GM23338 (cell line): ENCODE results near the gene SERPINI1. TPM values are rescaled to one million over a fixed set of nuclear protein-coding genes. Genes with fewer than 3 reads are reported as not detected.

ENCODE experiments used
- ATAC-seq: fragments of 200-7000 bp; cut with Tn5 transposase; 3 replicates; pipeline ENCODE4 v1.9.1; 2020
- DNase-seq: peaks from one replicate; pipeline ENCODE4 v3.0.0-alpha.2; 2015; ENCODE audit warnings: low spot score
- H2AFZ ChIP-seq: fragments of 200-600 bp; sonication (generic); 2 replicates; pipeline ENCODE4 v1.8.0; 2016; ENCODE audit warnings: antibody characterized with exemption, mild to moderate bottlenecking, moderate library complexity
- H3F3A ChIP-seq: fragments of 200-600 bp; sonication (generic); replicated peaks from 2 replicates; pipeline ENCODE4 v1.8.0; 2017; ENCODE audit warnings: antibody characterized with exemption, mixed run types, low read depth
- H3K27ac ChIP-seq: fragments of 200-600 bp; sonication (generic); 2 replicates; pipeline ENCODE4 v1.6.1; 2016; ENCODE audit warnings: low read depth
- H3K27me3 ChIP-seq: fragments of 200-600 bp; sonication (generic); 2 replicates; pipeline ENCODE4 v1.8.0; 2016; ENCODE audit warnings: mild to moderate bottlenecking, mixed run types, moderate library complexity; ENCODE audit not compliant: insufficient read depth
- H3K36me3 ChIP-seq: fragments of 200-600 bp; sonication (generic); 2 replicates; pipeline ENCODE4 v1.8.0; 2016; ENCODE audit warnings: mild to moderate bottlenecking; ENCODE audit not compliant: insufficient read depth
- H3K4me1 ChIP-seq: fragments of 200-600 bp; sonication (generic); 2 replicates; pipeline ENCODE4 v1.8.0; 2016; ENCODE audit warnings: mild to moderate bottlenecking, moderate library complexity; ENCODE audit not compliant: insufficient read depth
- H3K4me2 ChIP-seq: fragments of 200-600 bp; sonication (generic); 2 replicates; pipeline ENCODE4 v1.7.1; 2017; ENCODE audit warnings: mixed run types
- H3K4me3 ChIP-seq: fragments of 200-600 bp; sonication (generic); 2 replicates; pipeline ENCODE4 v1.6.1; 2016; ENCODE audit warnings: mixed run types
- H3K79me2 ChIP-seq: fragments of 200-600 bp; sonication (generic); replicated peaks from 2 replicates; pipeline ENCODE4 v1.8.0; 2017; ENCODE audit warnings: mild to moderate bottlenecking; ENCODE audit not compliant: insufficient read depth
- H3K9me2 ChIP-seq: fragments of 200-600 bp; sonication (generic); 2 replicates; pipeline ENCODE4 v1.8.0; 2017; ENCODE audit not compliant: insufficient read depth
- H4K20me1 ChIP-seq: fragments of 200-600 bp; sonication (generic); replicated peaks from 2 replicates; pipeline ENCODE4 v1.8.0; 2017; ENCODE audit warnings: mild to moderate bottlenecking; ENCODE audit not compliant: insufficient read depth
- H3K27ac Mint-ChIP-seq: 2 replicates; pipeline ENCODE4 v1.8.0; 2020; ENCODE audit warnings: inconsistent platforms, mild to moderate bottlenecking, moderate library complexity, mixed read lengths
- H3K27me3 Mint-ChIP-seq: 3 replicates; pipeline ENCODE4 v1.8.0; 2022; ENCODE audit warnings: low read depth, mild to moderate bottlenecking, moderate library complexity, mixed read lengths, inconsistent platforms; ENCODE audit not compliant: insufficient read depth, poor library complexity
- H3K36me3 Mint-ChIP-seq: 3 replicates; pipeline ENCODE4 v1.8.0; 2021; ENCODE audit warnings: low read depth, mild to moderate bottlenecking, inconsistent platforms, moderate library complexity, mixed read lengths
- H3K4me1 Mint-ChIP-seq: 3 replicates; pipeline ENCODE4 v1.8.0; 2020; ENCODE audit warnings: mild to moderate bottlenecking, inconsistent platforms, mixed read lengths
- H3K4me3 Mint-ChIP-seq: 3 replicates; pipeline ENCODE4 v1.8.0; 2021; ENCODE audit warnings: moderate library complexity, mild to moderate bottlenecking, inconsistent platforms, mixed read lengths
- H3K9me3 Mint-ChIP-seq: 3 replicates; pipeline ENCODE4 v1.8.0; 2020; ENCODE audit warnings: moderate library complexity, mild to moderate bottlenecking, inconsistent platforms, mixed read lengths
- CREB1 ChIP-seq: fragments of 250-450 bp; sonication (Bioruptor Pico); IDR thresholded peaks from 2 replicates; pipeline ENCODE4 v1.5.0; 2020; ENCODE audit warnings: low read depth, mild to moderate bottlenecking, moderate library complexity
- ETS1 ChIP-seq: IDR thresholded peaks from 2 replicates; pipeline ENCODE4 v1.6.1; 2016; ENCODE audit warnings: antibody characterized with exemption
- EZH2 ChIP-seq: fragments of 200-600 bp; sonication (generic); IDR thresholded peaks from one replicate; pipeline ENCODE4 v1.8.0; 2017; ENCODE audit warnings: antibody characterized with exemption, mild to moderate bottlenecking, low read depth; ENCODE audit not compliant: unreplicated experiment
- EZH2phosphoT487 ChIP-seq: fragments of 200-600 bp; sonication (generic); IDR thresholded peaks from one replicate; pipeline ENCODE4 v1.8.1; 2018; ENCODE audit warnings: antibody characterized with exemption; ENCODE audit not compliant: unreplicated experiment
- JUNB ChIP-seq: IDR thresholded peaks from one replicate; pipeline ENCODE4 v1.6.1; 2016; ENCODE audit warnings: antibody characterized with exemption; ENCODE audit not compliant: unreplicated experiment
- NANOG ChIP-seq: IDR thresholded peaks from 2 replicates; pipeline ENCODE4 v1.6.1; 2016; ENCODE audit warnings: antibody characterized with exemption, borderline replicate concordance
- POLR2AphosphoS5 ChIP-seq: IDR thresholded peaks from 2 replicates; pipeline ENCODE4 v1.6.1; 2016; ENCODE audit warnings: antibody characterized with exemption, low read depth
- REST ChIP-seq: IDR thresholded peaks from one replicate; pipeline ENCODE4 v1.6.1; 2018; ENCODE audit warnings: antibody characterized with exemption; ENCODE audit not compliant: unreplicated experiment
- STAT1 ChIP-seq: IDR thresholded peaks from one replicate; pipeline ENCODE4 v1.6.1; 2016; ENCODE audit warnings: antibody characterized with exemption; ENCODE audit not compliant: unreplicated experiment
- ZNF114 ChIP-seq: fragments of 250-450 bp; sonication (Bioruptor Pico); IDR thresholded peaks from 2 replicates; pipeline ENCODE4 v1.5.0; 2020; ENCODE audit warnings: mild to moderate bottlenecking, moderate library complexity
- ZNF331 ChIP-seq: fragments of 250-450 bp; sonication (Bioruptor Pico); IDR thresholded peaks from 2 replicates; pipeline ENCODE4 v1.5.0; 2020; ENCODE audit warnings: low read depth, mild to moderate bottlenecking, moderate library complexity
- ZNF462 ChIP-seq: fragments of 250-450 bp; sonication (Bioruptor Pico); IDR thresholded peaks from 2 replicates; pipeline ENCODE4 v1.5.0; 2020; ENCODE audit warnings: mild to moderate bottlenecking, moderate library complexity
- polyA plus RNA-seq: library from polyadenylated mRNA; unstranded; fragments of >200 nt; fragmentation: Nextera tagmentation; extraction: Ambion mirVana; gene quantifications from 2 replicates; pipeline ENCODE4 v1.2.1, GENCODE V29; 2016
- total RNA-seq: library from RNA; depleted of rRNA; stranded (reverse); fragments of >200 nt; shearing (Covaris generic); gene quantifications from 2 replicates; pipeline ENCODE4 v1.2.3, GENCODE V29; 2014
- TF ChIP-seq, protein P1 (sequence below), 2 experiments: fragments of 200-600 bp in 1 of 2; sonication (generic) in 1 of 2; conservative IDR thresholded peaks; 2 replicates each; pipeline versions ENCODE4 v1.5.1 to v1.6.1; 2016 to 2017; ENCODE audit warnings: antibody characterized with exemption in 2 of 2, low read depth in 2 of 2, mild to moderate bottlenecking in 2 of 2, moderate library complexity in 1 of 2

SERPINI1 gene
- total and polyA plus RNA-seq, 2 experiments from 2014 or later = 9.2 to 26.6 TPM

GRCh38 chr3:167874671-167875372 lies 139.3 kb downstream of the SERPINI1 start:
- H3K4me1 ChIP-seq = peaks cover 7% of the 10 kb centered on the region; the same call in 1 of the 2 replicates
- Mint-ChIP-seq H3K4me1 (peaks cover 10% of the 10 kb centered on the region; the same call in 2 of the 3 replicates), H3K4me3 (no peak overlapping the region), H3K36me3 (no peaks in the 10 kb centered on the region), H3K27ac (no peak overlapping the region), H3K27me3 (no peaks in the 10 kb centered on the region), H3K9me3 (no peaks in the 10 kb centered on the region)
- no peak overlapping the region for H2AFZ ChIP-seq
- no peaks in the 10 kb centered on the region for H3K36me3 ChIP-seq
- no peak for DNase-seq
- no peaks in the 10 kb centered on the region for H4K20me1 ChIP-seq
- no peak for TF ChIP-seq EZH2phosphoT487
- TF ChIP-seq CREB1 (CRISPR knock-in tag) = no peak
- TF ChIP-seq ETS1 = no peak
- TF ChIP-seq EZH2 = no peak
- no peak for TF ChIP-seq STAT1
- TF ChIP-seq ZNF331 (CRISPR knock-in tag) = no peak
- no peak for TF ChIP-seq JUNB
- TF ChIP-seq REST = no peak
- no peak for TF ChIP-seq POLR2AphosphoS5
- TF ChIP-seq NANOG = no peak
- TF ChIP-seq, protein P1, sequence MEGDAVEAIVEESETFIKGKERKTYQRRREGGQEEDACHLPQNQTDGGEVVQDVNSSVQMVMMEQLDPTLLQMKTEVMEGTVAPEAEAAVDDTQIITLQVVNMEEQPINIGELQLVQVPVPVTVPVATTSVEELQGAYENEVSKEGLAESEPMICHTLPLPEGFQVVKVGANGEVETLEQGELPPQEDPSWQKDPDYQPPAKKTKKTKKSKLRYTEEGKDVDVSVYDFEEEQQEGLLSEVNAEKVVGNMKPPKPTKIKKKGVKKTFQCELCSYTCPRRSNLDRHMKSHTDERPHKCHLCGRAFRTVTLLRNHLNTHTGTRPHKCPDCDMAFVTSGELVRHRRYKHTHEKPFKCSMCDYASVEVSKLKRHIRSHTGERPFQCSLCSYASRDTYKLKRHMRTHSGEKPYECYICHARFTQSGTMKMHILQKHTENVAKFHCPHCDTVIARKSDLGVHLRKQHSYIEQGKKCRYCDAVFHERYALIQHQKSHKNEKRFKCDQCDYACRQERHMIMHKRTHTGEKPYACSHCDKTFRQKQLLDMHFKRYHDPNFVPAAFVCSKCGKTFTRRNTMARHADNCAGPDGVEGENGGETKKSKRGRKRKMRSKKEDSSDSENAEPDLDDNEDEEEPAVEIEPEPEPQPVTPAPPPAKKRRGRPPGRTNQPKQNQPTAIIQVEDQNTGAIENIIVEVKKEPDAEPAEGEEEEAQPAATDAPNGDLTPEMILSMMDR (conservative IDR thresholded peaks at IDR 0.05; ENCODE audit: low read depth in 2 of 2) = no peak
- TF ChIP-seq ZNF114 (CRISPR knock-in tag) = no peak
- TF ChIP-seq ZNF462 = no peak
- H3K4me2 ChIP-seq = no peak overlapping the region
- no peaks in the 10 kb centered on the region for H3K9me2 ChIP-seq
- H3K4me3 ChIP-seq = no peak overlapping the region
- no peaks in the 10 kb centered on the region for H3K79me2 ChIP-seq
- peak; percentile 70 for ATAC-seq
- H3F3A ChIP-seq = no peaks in the 10 kb centered on the region
- H3K27ac ChIP-seq = no peak overlapping the region
- no peaks in the 10 kb centered on the region for H3K27me3 ChIP-seq
